ENCODE measurements around the gene TPBGL.
A peak's percentile ranks its signal among the peaks of the same experiment; 100 is the strongest.

Gene TPBGL

DNA sequence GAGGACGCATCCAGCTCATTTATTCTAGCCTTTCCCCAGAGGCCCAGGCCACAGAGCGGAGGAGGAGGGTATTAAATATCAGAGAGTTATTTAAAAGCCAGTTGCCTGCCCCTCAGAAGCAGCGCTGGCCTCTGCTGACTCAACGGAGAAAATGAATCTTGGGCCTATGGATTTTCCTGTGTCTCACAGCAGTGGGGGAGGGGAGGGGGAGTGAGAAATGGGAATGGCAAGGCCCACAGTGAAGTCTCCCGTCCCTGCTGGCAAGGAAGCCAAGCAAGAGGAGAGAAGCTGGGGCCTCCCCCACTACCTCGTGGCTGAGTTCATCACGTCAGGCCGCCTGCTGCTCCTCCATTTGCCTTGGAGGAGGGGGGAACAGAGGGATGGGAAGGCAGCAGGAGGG, 4.5 kb upstream of the TPBGL start:
- no peak overlapping the region for H3K27ac ChIP-seq (ENCODE audit: low read depth in 2 of 2, low read length in 2 of 2)
- H3K4me1 ChIP-seq (ENCODE audit: control insufficient read depth in 2 of 2, insufficient read depth in 2 of 2, low read length in 2 of 2) = peaks cover 2 to 6% of the 10 kb centered on the region in 2 donors
- H3K27me3 ChIP-seq (ENCODE audit: control insufficient read depth in 2 of 2, insufficient read depth in 2 of 2, low read length in 2 of 2) = peaks cover 1 to 16% of the 10 kb centered on the region in 2 donors
- no peak overlapping the region for H3K9ac ChIP-seq (ENCODE audit: low read depth in 1 of 2, low read length in 2 of 2)
- H3K36me3 ChIP-seq (ENCODE audit: control insufficient read depth in 2 of 2, insufficient read depth in 2 of 2, low read length in 2 of 2) = no peaks in the 10 kb centered on the region
- no peak overlapping the region for H3K4me3 ChIP-seq (ENCODE audit: low read length in 2 of 2)
- no peaks in the 10 kb centered on the region for H3K9me3 ChIP-seq (ENCODE audit: control insufficient read depth in 2 of 2, low read length in 2 of 2)

DNA sequence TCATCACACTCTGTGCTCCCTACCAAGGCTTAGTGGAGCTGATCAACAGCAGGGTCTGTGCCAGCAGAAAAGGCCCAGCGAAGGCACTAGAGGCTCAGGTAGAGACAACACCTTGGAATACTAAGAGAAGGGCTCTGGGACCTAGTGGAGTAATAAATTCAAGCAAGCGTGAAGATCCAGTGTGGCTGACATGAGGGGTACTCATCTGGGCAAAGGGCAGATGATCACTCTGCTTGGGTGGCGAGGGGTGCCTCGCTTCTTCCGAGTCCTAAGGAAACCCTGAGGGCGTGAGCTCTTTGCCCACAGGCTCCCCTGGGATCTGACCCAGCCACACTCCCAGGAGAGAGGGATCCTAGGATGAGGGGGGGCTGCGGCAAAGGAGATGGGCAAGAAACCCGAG, 3.5 kb upstream of the TPBGL start:
- Histone ChIP-seq H3K4me1 (ENCODE audit: control insufficient read depth in 2 of 2, insufficient read depth in 2 of 2, low read length in 2 of 2) (peaks cover 6 to 8% of the 10 kb centered on the region in 2 donors), H3K27me3 (ENCODE audit: control insufficient read depth in 2 of 2, insufficient read depth in 2 of 2, low read length in 2 of 2) (peaks cover 1 to 17% of the 10 kb centered on the region in 2 donors), H3K4me3 (ENCODE audit: low read length in 2 of 2) (no peak overlapping the region), H3K36me3 (ENCODE audit: control insufficient read depth in 2 of 2, insufficient read depth in 2 of 2, low read length in 2 of 2) (no peaks in the 10 kb centered on the region), H3K9me3 (ENCODE audit: control insufficient read depth in 2 of 2, low read length in 2 of 2) (no peaks in the 10 kb centered on the region), H3K9ac (ENCODE audit: low read depth in 1 of 2, low read length in 2 of 2) (no peak overlapping the region), H3K27ac (ENCODE audit: low read depth in 2 of 2, low read length in 2 of 2) (no peak overlapping the region)

DNA sequence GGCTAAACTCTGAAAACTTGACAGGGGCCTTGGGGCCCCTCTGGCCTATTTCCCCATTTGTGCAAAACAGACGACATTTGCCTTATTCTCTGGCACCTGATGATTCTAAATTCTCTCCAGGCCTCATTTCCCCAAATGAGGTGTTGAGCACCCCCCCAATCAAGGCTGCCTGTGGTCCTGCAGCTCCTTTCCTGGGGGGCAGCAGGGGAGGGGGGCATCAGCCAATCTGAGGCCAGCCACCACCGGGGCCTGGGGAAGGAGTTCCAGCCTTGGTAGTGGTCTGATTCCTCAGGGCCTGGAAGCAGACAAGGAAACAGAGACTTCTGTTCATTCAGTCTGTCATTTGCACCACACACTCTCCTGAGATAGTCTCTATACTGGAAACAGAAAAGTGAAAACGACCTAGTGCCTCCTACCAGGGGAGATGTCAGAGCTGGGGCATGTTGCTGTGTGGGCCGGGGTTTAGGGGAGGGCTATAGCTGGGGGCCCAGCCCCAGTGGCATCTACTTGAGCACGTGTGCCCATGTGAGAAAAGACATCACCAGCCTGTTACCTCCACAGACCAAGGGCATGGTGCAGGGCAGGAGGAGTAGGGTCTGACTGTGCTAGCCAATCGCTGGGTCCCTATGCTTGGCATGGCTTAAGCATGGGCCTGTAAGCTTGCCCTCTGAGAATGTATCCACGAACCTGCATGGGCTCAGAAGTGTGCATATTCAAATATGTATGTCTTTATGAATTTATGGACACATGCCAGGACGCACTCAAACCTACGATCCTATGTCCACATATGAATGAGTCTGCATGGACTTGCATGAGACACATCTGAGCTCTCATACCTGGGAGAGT, 1.8 kb upstream of the TPBGL start:
- H3K4me3 ChIP-seq (ENCODE audit: low read length in 2 of 2) = no peak overlapping the region
- no peaks in the 10 kb centered on the region for H3K36me3 ChIP-seq (ENCODE audit: control insufficient read depth in 2 of 2, insufficient read depth in 2 of 2, low read length in 2 of 2)
- H3K9ac ChIP-seq (ENCODE audit: low read depth in 1 of 2, low read length in 2 of 2) = no peak overlapping the region
- peaks cover 6 to 9% of the 10 kb centered on the region in 2 donors for H3K4me1 ChIP-seq (ENCODE audit: control insufficient read depth in 2 of 2, insufficient read depth in 2 of 2, low read length in 2 of 2)
- no peak overlapping the region for H3K27ac ChIP-seq (ENCODE audit: low read depth in 2 of 2, low read length in 2 of 2)
- H3K9me3 ChIP-seq (ENCODE audit: control insufficient read depth in 2 of 2, low read length in 2 of 2) = no peaks in the 10 kb centered on the region
- H3K27me3 ChIP-seq (ENCODE audit: control insufficient read depth in 2 of 2, insufficient read depth in 2 of 2, low read length in 2 of 2) = peaks cover 12 to 30% of the 10 kb centered on the region in 2 donors

DNA sequence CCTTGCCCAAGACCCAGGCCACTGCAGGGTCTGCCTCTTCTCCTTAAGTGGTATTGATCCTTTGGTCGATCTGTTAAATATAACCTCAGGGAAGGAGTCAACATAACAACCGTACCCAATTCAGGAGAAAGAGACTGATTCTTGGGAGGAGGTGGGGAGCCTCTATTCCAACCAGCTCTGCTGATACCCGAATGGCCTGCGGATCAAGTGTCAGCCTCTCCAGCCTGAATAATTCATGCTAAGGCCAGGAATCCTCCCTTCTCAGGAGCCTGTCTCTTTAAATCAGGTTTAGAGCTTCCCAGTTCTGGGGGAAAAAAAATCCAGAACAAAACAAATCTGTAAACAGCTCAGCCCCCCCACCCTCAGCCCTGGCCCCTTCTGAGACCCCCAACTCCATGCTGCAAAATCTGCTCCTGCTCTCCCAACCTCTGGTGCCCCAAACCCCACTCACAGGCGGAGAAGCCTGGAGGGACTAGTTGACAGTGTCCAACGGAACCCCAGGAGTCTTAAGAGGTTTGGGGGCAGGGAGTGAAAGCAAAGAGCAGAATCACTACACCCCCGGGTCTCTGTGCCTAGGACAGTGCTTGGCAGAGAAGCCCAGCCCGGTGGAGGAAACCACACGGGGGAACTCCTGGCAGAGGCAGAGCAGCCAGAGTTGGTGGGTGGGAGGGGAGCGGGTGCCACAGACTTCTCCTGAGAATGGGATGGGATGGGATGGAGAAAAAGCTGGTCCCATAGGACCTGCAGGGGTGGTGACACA, 863 bp upstream of the TPBGL start:
- Histone ChIP-seq H3K9ac (ENCODE audit: low read depth in 1 of 2, low read length in 2 of 2) (no peak overlapping the region), H3K4me3 (ENCODE audit: low read length in 2 of 2) (no peak overlapping the region), H3K27me3 (ENCODE audit: control insufficient read depth in 2 of 2, insufficient read depth in 2 of 2, low read length in 2 of 2) (peaks cover 12 to 36% of the 10 kb centered on the region in 2 donors), H3K27ac (ENCODE audit: low read depth in 2 of 2, low read length in 2 of 2) (no peak overlapping the region), H3K36me3 (ENCODE audit: control insufficient read depth in 2 of 2, insufficient read depth in 2 of 2, low read length in 2 of 2) (no peaks in the 10 kb centered on the region), H3K4me1 (ENCODE audit: control insufficient read depth in 2 of 2, insufficient read depth in 2 of 2, low read length in 2 of 2) (peaks cover 6 to 9% of the 10 kb centered on the region in 2 donors), H3K9me3 (ENCODE audit: control insufficient read depth in 2 of 2, low read length in 2 of 2) (no peaks in the 10 kb centered on the region)

DNA sequence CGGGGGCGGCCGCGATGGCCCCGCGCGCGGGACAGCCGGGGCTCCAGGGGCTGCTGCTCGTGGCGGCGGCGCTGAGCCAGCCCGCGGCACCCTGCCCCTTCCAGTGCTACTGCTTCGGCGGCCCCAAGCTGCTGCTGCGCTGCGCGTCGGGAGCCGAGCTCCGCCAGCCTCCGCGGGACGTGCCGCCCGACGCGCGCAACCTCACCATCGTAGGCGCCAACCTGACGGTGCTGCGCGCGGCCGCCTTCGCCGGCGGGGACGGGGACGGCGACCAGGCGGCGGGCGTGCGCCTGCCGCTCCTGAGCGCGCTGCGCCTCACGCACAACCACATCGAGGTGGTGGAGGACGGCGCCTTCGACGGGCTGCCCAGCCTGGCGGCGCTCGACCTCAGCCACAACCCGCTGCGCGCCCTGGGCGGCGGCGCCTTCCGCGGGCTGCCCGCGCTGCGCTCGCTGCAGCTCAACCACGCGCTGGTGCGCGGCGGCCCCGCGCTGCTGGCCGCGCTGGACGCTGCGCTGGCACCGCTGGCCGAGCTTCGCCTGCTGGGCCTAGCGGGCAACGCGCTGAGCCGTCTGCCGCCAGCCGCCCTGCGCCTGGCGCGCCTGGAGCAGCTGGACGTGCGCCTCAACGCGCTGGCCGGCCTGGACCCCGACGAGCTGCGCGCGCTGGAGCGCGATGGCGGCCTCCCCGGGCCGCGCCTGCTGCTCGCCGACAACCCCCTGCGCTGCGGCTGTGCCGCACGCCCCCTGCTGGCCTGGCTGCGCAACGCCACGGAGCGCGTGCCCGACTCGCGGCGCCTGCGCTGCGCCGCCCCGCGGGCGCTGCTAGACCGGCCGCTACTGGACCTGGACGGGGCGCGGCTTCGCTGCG, 697 bp downstream of the TPBGL start:
- no peak overlapping the region for H3K27ac ChIP-seq (ENCODE audit: low read depth in 2 of 2, low read length in 2 of 2)
- peak overlapping the region in 1 of 2 donors; percentile 31 for H3K9ac ChIP-seq (ENCODE audit: low read depth in 1 of 2, low read length in 2 of 2)
- H3K36me3 ChIP-seq (ENCODE audit: control insufficient read depth in 2 of 2, insufficient read depth in 2 of 2, low read length in 2 of 2) = no peaks in the 10 kb centered on the region
- H3K4me3 ChIP-seq (ENCODE audit: low read length in 2 of 2) = peak overlapping the region; percentile 56 to 64
- peaks cover 12 to 36% of the 10 kb centered on the region in 2 donors for H3K27me3 ChIP-seq (ENCODE audit: control insufficient read depth in 2 of 2, insufficient read depth in 2 of 2, low read length in 2 of 2)
- H3K4me1 ChIP-seq (ENCODE audit: control insufficient read depth in 2 of 2, insufficient read depth in 2 of 2, low read length in 2 of 2) = peaks cover 6 to 9% of the 10 kb centered on the region in 2 donors
- no peaks in the 10 kb centered on the region for H3K9me3 ChIP-seq (ENCODE audit: control insufficient read depth in 2 of 2, low read length in 2 of 2)

DNA sequence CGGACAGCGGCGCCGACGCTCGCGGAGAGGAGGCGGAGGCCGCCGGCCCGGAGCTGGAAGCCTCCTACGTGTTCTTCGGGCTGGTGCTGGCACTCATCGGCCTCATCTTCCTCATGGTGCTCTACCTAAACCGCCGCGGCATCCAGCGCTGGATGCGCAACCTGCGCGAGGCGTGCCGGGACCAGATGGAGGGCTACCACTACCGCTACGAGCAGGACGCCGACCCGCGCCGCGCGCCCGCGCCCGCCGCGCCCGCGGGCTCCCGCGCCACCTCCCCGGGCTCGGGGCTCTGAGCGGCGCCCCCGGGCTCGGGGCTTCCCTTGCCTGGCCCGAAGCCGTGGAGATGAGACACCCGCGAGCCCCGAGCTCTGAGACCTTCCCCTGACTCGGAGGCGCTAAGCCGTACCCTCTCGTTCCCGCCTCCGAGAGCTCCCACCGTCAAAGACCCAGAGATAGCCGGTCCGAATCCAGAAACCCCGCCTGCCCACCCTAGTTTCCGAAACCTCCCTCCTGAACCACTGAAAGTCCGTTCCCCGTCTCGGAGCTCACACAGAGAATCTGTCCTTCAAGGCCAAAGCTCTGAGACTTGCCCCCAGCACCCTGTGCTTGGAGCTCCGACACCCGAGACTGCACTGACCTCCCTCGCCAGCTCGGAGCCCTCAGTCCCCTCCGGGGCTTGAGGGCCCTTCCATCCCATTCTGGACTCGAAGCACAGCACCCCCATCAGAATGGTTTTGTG, 1.5 kb downstream of the TPBGL start:
- Histone ChIP-seq H3K4me1 (ENCODE audit: control insufficient read depth in 2 of 2, insufficient read depth in 2 of 2, low read length in 2 of 2) (peaks cover 6 to 9% of the 10 kb centered on the region in 2 donors), H3K27me3 (ENCODE audit: control insufficient read depth in 2 of 2, insufficient read depth in 2 of 2, low read length in 2 of 2) (peaks cover 12 to 36% of the 10 kb centered on the region in 2 donors), H3K27ac (ENCODE audit: low read depth in 2 of 2, low read length in 2 of 2) (no peak overlapping the region), H3K36me3 (ENCODE audit: control insufficient read depth in 2 of 2, insufficient read depth in 2 of 2, low read length in 2 of 2) (no peaks in the 10 kb centered on the region), H3K4me3 (ENCODE audit: low read length in 2 of 2) (peak overlapping the region in 1 of 2 donors; percentile 64), H3K9ac (ENCODE audit: low read depth in 1 of 2, low read length in 2 of 2) (peak overlapping the region in 1 of 2 donors; percentile 17), H3K9me3 (ENCODE audit: control insufficient read depth in 2 of 2, low read length in 2 of 2) (no peaks in the 10 kb centered on the region)

DNA sequence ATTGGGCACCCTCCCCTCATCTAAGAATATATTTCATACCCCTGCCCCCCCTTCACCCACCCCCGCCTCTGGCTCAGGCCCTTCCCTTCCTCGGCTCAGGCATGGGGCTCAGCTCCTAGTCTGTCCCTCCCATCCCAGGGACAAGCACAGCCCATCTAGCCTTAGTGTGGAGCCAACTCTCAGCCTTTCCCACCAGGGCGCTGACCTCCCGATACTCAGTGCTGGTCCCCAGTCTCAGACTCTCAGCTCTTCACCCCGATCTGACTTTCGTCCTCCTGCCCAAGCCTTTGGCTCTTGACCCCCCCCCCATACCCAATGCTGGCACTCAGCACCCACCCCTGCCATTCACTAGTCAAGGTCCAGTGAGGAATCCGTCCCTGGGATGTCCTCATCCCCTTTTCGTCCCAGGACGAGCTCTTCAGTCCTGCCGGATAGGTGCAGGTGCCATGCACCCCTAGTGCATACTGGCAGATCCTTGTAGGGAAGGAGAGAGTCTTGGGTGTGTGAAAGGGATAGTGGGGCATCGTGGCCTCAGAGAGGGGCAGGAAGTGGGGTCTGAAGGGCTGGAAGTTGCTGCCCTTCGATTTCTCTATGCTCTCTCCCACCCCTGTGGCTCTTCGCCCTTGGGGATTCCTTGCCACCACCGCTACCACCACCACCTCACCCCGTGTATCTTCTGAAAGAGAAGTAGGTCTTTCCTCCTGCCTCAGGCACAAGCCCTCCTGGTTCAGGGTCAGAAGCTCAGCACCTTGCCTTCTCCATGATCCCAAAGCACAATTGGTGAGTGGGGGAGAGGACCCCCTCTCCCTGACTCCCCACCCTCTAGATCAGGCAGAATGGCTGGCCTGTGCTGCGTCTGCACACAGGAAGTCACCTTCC, 2.4 kb downstream of the TPBGL start:
- Histone ChIP-seq H3K9ac (ENCODE audit: low read depth in 1 of 2, low read length in 2 of 2) (no peak overlapping the region), H3K36me3 (ENCODE audit: control insufficient read depth in 2 of 2, insufficient read depth in 2 of 2, low read length in 2 of 2) (no peaks in the 10 kb centered on the region), H3K27ac (ENCODE audit: low read depth in 2 of 2, low read length in 2 of 2) (no peak overlapping the region), H3K9me3 (ENCODE audit: control insufficient read depth in 2 of 2, low read length in 2 of 2) (no peaks in the 10 kb centered on the region), H3K27me3 (ENCODE audit: control insufficient read depth in 2 of 2, insufficient read depth in 2 of 2, low read length in 2 of 2) (peaks cover 12 to 36% of the 10 kb centered on the region in 2 donors), H3K4me1 (ENCODE audit: control insufficient read depth in 2 of 2, insufficient read depth in 2 of 2, low read length in 2 of 2) (peaks cover 6 to 9% of the 10 kb centered on the region in 2 donors), H3K4me3 (ENCODE audit: low read length in 2 of 2) (no peak overlapping the region)

DNA sequence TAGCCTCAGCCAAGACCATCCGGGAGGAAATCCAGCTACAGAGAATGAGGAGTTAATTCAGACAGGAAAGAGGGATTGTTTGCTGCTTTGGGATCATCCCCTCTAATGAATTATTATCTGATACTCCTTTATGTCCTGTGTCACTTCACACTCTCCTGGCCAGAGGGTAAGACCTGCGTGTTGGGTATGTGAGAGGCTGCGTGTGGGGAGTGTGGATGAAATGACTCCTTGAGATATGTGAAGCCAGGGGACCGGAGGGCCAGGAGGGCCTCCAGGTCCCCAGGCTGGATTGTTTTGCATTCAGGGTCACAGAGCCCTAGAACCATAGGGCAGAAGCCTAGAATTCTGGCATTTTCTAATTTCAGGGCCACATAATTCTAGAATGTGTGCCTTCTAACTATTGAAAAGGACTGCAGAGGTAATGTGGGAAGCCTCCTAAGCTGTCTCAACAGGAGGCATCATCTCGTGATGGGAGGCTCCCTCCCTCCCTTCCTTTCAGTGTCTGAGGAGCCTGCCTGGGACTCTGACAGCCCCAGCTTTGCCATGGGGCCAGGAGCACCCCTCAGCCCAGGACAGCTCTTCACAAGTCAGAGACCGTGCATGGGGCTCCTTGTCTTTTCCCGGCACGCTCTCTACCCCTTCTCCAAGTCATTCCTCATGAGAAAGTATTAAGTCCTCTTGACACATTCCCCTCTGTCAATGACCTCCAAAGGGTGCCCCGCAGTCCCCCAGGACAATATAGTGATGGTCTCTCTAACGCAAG, 3.7 kb downstream of the TPBGL start:
- H3K4me1 ChIP-seq (ENCODE audit: control insufficient read depth in 2 of 2, insufficient read depth in 2 of 2, low read length in 2 of 2) = peaks cover 6 to 9% of the 10 kb centered on the region in 2 donors
- H3K36me3 ChIP-seq (ENCODE audit: control insufficient read depth in 2 of 2, insufficient read depth in 2 of 2, low read length in 2 of 2) = no peaks in the 10 kb centered on the region
- H3K4me3 ChIP-seq (ENCODE audit: low read length in 2 of 2) = no peak overlapping the region
- H3K27ac ChIP-seq (ENCODE audit: low read depth in 2 of 2, low read length in 2 of 2) = no peak overlapping the region
- no peak overlapping the region for H3K9ac ChIP-seq (ENCODE audit: low read depth in 1 of 2, low read length in 2 of 2)
- H3K27me3 ChIP-seq (ENCODE audit: control insufficient read depth in 2 of 2, insufficient read depth in 2 of 2, low read length in 2 of 2) = peaks cover 12 to 31% of the 10 kb centered on the region in 2 donors
- no peaks in the 10 kb centered on the region for H3K9me3 ChIP-seq (ENCODE audit: control insufficient read depth in 2 of 2, low read length in 2 of 2)

Data from mucosa of rectum (tissue), 2 donors.